Left ventricle myocardium superior (tissue), 1 donor: ENCODE results near the gene STX7. TPM values are rescaled to one million over a fixed set of nuclear protein-coding genes. Genes with fewer than 3 reads are reported as not detected.
A peak's percentile ranks its signal among the peaks of the same experiment; 100 is the strongest.

Experiments used
- ATAC-seq: fragments of 200-7000 bp; cut with Tn5 transposase; one replicate; pipeline ENCODE4 v1.9.1; 2020; ENCODE audit warnings: mild to moderate bottlenecking, moderate library complexity
- DNase-seq: peaks from one replicate; pipeline ENCODE4 v3.0.0-alpha.2; 2020
- intact Hi-C: fragments of 100-400 bp; cut with micrococcal nuclease; formaldehyde crosslinking; loops from one replicate; pipeline ENCODE4 v1.11.0; 2022
- total RNA-seq: library from RNA; stranded (reverse); fragmentation: NEBNext Ultra II Directional; extraction: Animal tissue kit (Norgen Biotek cat#: 25700); gene quantifications from one replicate; pipeline ENCODE4 v1.2.1, GENCODE V29; 2021
- donor health status: DM: no; HTN: yes; CAD: no; lungs with severe emphysema.

Gene STX7
- total RNA-seq, 1 donor from 2014 or later, result 59.0 TPM

- DNase-seq, result no peak
- intact Hi-C loops, result loop anchor here (5.0 kb wide), 1 partner anchor 185 kb away; no protein-coding TSS in a partner anchor
- ATAC-seq, result no peak
Measured at GRCh38 chr6:132482581-132482980, 30.3 kb downstream of the STX7 start.

- intact Hi-C loops, result loop anchor here (5.0 kb wide), 1 partner anchor 184 kb away; no protein-coding TSS in a partner anchor
- DNase-seq, result no peak
- no peak for ATAC-seq
Measured at GRCh38 chr6:132481189-132481588, 31.7 kb downstream of the STX7 start.

GRCh38 chr6:132479131-132479530, 33.8 kb downstream of the STX7 start:
- DNase-seq (no peak), ATAC-seq (no peak)
- intact Hi-C loops, result no loop called here

GRCh38 chr6:132478674-132479073, 34.2 kb downstream of the STX7 start:
- ATAC-seq (no peak), DNase-seq (no peak)
- intact Hi-C loops, result no loop called here

- intact Hi-C loops, result no loop called here
- ATAC-seq (no peak), DNase-seq (no peak)
Measured at GRCh38 chr6:132478266-132478665, 34.6 kb downstream of the STX7 start.

GRCh38 chr6:132476688-132477087, 36.2 kb downstream of the STX7 start:
- ATAC-seq (no peak), DNase-seq (no peak)
- intact Hi-C loops, result no loop called here

GRCh38 chr6:132475925-132476324, 37.0 kb downstream of the STX7 start:
- no peak for ATAC-seq
- DNase-seq, result no peak
- intact Hi-C loops, result no loop called here

- DNase-seq, result no peak
- no peak for ATAC-seq
- intact Hi-C loops, result no loop called here
Measured at GRCh38 chr6:132471787-132472186, 41.1 kb downstream of the STX7 start.

- intact Hi-C loops, result no loop called here
- ATAC-seq, result peak; percentile 18
Measured at GRCh38 chr6:132466952-132467351, 46.0 kb downstream of the STX7 start.

GRCh38 chr6:132465530-132466485, 47.1 kb downstream of the STX7 start:
- no peak for ATAC-seq
- intact Hi-C loops, result no loop called here

More at GRCh38 chr6:132466952-132467351, 46.0 kb downstream of the STX7 start:
- no peak for DNase-seq

GRCh38 chr6:132464538-132465256, 48.2 kb downstream of the STX7 start:
- intact Hi-C loops, result no loop called here
- DNase-seq (no peak), ATAC-seq (no peak)

More at GRCh38 chr6:132465530-132466485, 47.1 kb downstream of the STX7 start:
- DNase-seq, result no peak

- no peak for ATAC-seq
- intact Hi-C loops, result no loop called here
- no peak for DNase-seq
Measured at GRCh38 chr6:132461958-132462357, 51.0 kb downstream of the STX7 start.

- no peak for DNase-seq
- intact Hi-C loops, result no loop called here
- no peak for ATAC-seq
Measured at GRCh38 chr6:132459605-132459952, 53.3 kb downstream of the STX7 start.

GRCh38 chr6:132458887-132459604, 53.9 kb downstream of the STX7 start:
- ATAC-seq, result no peak
- intact Hi-C loops, result no loop called here
- DNase-seq, result no peak

- DNase-seq (peak; percentile 70), ATAC-seq (peak; percentile 99)
- intact Hi-C loops, result no loop called here
Measured at GRCh38 chr6:132456700-132457143, 56.2 kb downstream of the STX7 start.

GRCh38 chr6:132446855-132447241, 66.1 kb downstream of the STX7 start:
- DNase-seq, result no peak
- no peak for ATAC-seq
- intact Hi-C loops, result no loop called here

GRCh38 chr6:132446141-132446854, 66.6 kb downstream of the STX7 start:
- ATAC-seq (no peak), DNase-seq (no peak)
- intact Hi-C loops, result no loop called here

GRCh38 chr6:132445201-132445951, 67.5 kb downstream of the STX7 start:
- intact Hi-C loops, result no loop called here
- DNase-seq (no peak), ATAC-seq (no peak)
